ENCODE measurements around the gene TFF1.

TFF1 gene

DNA sequence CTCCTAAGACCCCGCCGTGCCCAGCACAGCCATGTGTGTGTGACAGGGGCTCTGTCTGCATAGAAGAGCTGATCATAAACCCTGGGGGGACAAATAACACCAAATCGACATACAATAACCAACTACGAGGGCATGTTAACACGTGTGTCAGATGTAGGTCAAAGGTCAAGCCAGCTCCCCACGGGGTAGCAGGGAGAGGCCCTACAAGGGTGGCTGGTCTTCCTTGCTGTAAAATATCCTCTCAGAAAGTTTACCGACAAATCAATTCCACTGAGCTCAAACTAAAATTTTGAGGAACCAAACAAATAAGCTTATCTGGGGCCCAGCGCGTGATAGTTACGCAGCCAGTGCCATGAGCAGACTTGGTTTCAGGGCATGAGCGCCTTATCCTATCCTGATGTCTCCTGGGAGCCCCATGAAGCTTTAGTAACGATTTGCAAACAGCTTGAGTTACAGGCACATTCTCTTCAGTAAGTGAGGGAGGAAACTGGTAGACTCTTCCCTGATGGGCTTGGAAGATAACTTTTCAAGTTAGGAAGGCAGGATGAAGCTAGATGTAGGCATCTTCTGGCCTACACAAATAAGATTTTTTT lies 32.2 kb upstream of the TFF1 start:
- DNase-seq (ENCODE audit: low spot score) = no peak
- no peak for FAIRE-seq

DNA sequence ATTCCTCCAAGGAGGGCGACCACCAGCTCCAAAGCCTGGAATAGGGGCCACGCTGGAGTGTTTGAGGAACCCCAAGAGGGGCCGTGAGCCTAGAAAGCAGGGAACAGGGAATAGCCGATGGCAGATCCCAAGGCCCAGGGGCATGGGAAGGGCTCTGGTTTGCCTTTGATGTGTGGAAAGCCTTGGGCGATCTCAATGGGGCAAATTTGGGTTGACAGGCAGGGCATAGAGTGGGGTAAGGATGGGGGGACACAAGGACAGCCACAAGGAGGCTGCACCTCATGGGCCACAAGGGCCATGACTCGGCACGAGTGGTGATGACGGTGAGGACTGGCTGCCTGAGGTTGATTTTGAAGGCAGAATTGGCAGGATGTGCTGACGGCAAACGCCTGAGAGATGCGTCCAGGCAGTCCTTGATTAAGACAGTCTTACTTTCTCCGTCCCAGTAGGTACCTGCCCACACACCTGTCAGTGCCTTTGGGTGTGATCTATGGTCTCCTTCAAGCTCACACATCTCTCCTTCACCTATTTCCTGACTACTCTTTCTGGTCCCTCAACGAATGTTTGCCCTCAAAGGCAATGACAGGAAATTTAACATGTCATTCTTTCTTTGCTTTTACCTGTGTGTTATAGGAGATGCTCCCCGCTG lies 31.5 kb upstream of the TFF1 start:
- FAIRE-seq = no peak
- DNase-seq (ENCODE audit: low spot score) = no peak

DNA sequence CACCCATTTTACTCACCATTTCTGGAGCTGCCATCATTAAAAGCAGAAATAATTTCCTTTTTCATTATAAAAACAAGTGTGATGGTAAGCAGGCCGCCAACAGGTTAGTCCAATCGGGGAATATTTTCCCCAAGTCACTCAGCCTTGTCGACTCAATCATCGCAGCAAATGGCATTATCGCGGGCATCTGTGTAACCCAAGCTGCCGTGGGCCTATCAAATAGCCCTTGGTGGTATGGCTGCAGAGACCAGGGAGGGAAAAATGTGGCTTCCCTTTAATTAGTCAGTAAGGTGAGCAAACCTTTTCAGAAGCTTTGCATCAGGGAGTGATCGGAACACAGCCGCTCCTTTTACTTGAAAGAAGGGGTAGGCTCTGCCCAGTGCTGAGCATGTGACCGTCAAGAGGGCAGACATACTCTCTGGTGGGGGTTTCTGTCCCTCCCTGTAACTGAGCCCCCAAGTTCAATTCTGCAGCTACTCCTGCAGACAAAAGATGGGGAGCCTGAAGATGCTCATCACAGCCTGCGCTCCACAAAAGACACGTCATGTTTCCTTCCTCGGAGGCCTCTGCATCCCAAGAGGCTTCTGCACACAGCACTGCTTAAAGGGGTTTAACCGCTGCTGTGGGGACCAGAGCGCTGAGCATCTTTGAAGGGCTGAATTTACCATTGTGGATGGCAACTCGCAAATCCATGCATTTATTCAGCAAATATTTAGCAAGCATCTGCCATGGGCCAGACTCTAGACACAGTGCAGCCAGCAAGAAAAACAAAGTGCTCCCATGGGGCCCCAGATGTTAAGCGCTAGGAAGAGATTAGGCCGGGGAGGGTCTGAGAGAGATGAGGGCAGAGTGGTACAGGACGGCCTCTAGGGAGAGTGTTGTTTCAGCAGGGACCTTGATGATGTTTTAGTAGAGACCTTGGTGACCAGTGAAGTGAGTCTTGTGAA lies 30.7 kb upstream of the TFF1 start:
- no peak for DNase-seq (ENCODE audit: low spot score)
- FAIRE-seq = no peak

DNA sequence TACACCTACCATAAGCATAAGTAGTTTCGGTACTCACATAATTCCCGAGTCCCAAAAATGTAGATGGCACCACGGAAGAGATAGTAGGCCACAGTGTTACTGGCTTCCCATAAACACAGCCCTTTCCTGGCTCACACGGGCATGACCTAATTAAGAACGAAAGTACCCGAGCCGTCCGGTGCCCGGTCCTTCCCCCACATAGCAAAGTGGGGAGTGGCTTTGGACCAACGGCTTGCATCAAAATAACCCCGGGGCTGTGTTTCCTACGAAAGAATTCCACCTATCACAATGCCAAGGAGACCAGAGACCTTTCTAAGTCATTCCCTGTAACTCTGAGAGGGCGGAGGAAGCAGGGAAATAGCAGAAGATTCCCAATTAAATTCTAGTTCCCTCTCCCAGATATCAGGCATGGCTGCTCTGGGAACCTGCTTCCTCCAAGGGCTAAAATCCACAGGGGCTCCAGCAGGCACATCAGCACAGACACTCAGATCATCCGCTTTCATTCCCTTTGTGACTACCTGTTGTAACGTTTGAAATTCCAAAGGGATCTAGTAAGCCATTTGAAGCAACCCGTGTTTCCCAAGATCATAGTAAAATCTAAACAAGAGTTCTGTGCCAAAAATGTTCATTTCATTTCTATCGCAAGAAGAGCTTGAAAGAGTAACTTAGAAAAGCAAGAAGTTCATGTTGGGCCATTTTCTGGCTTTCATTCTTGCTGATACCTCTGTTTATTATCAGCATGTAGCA lies 29.7 kb upstream of the TFF1 start, which contains the start of gene TMPRSS3:
TSS of gene TMPRSS3 (minus strand) at position 148 of the 747 bp plus-strand sequence. CDS start 635 bp downstream, outside the sequence.
- no peak for FAIRE-seq
- no peak for DNase-seq (ENCODE audit: low spot score)

DNA sequence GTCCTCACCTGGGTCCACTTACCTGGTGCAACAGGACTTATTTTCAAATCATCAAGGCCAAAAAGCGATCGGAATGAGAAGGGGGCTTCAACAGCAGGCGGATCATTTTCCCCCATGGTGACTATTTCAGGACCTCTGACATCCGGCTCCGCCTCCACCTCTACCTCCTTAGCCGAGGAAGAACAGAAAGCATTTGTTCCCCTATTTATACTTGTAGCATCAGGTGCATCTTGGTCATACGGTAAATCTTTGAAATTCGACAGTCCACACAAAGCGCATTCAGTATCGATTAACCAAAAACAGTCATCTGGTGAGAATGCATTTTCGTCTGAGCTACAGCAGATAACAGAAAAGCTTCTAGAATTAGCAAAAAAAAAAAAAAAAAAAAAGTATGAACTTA lies 29.0 kb upstream of the TFF1 start:
- FAIRE-seq (no peak), DNase-seq (ENCODE audit: low spot score) (no peak)

- DNase-seq (ENCODE audit: low spot score) (no peak), FAIRE-seq (no peak)
Measured at GRCh38 chr21:42393443-42393950, 27.2 kb upstream of the TFF1 start.

- FAIRE-seq (no peak), DNase-seq (ENCODE audit: low spot score) (no peak)
Measured at GRCh38 chr21:42392731-42393442, 26.6 kb upstream of the TFF1 start.

- FAIRE-seq (no peak), DNase-seq (ENCODE audit: low spot score) (no peak)
Measured at GRCh38 chr21:42391297-42391696, 25.0 kb upstream of the TFF1 start.

DNA sequence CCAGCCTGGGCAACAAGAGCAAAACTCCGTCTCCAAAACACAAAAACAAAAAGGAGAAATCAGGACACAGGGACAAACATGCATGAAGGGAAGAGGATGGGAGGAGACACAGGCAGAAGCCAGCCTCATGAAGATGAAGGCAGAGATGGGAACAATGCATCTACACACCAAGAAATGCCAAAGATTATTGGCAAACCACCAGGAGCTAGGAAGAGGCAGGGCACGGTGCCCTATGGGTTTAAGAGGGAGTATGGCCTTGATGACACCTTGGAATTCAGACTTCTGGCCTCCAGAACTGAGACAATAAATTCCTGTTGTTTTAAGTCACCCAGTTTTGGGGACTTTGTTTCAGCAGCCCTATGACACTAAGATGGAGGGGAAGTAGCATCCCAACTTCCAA lies 24.4 kb upstream of the TFF1 start:
- no peak for FAIRE-seq

GRCh38 chr21:42390193-42390592 lies 23.9 kb upstream of the TFF1 start:
- DNase-seq (ENCODE audit: low spot score) = no peak
- no peak for FAIRE-seq

More for the DNA sequence above, 24.4 kb upstream of the TFF1 start:
- no peak for DNase-seq (ENCODE audit: low spot score)

GRCh38 chr21:42389449-42389835 lies 23.1 kb upstream of the TFF1 start:
- no peak for FAIRE-seq
- no peak for DNase-seq (ENCODE audit: low spot score)

- DNase-seq (ENCODE audit: low spot score) (no peak), FAIRE-seq (no peak)
Measured at GRCh38 chr21:42388740-42389448, 22.6 kb upstream of the TFF1 start.

GRCh38 chr21:42387843-42388340 lies 21.6 kb upstream of the TFF1 start:
- FAIRE-seq (no peak), DNase-seq (ENCODE audit: low spot score) (no peak)

DNA sequence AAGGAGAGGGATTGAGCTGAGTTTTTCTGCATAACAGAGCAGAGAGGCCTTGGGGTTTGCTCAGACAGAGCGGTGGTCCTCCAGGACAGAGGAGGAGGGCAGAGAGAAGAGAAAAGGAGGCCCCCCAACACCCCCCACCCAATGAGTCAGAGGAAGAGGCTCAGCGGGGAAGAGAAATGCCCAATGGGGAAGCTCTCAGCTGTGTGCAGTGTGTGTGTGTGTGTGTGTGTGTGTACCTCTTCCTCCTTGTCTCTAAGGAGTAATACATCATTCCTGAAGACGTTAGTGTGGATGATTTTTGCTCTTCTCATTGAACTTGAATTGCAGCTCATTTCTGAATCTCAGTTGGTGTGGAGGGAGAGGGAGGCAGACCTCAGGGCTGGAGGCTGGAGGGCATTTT lies 20.8 kb upstream of the TFF1 start:
- no peak for DNase-seq (ENCODE audit: low spot score)
- FAIRE-seq = no peak

DNA sequence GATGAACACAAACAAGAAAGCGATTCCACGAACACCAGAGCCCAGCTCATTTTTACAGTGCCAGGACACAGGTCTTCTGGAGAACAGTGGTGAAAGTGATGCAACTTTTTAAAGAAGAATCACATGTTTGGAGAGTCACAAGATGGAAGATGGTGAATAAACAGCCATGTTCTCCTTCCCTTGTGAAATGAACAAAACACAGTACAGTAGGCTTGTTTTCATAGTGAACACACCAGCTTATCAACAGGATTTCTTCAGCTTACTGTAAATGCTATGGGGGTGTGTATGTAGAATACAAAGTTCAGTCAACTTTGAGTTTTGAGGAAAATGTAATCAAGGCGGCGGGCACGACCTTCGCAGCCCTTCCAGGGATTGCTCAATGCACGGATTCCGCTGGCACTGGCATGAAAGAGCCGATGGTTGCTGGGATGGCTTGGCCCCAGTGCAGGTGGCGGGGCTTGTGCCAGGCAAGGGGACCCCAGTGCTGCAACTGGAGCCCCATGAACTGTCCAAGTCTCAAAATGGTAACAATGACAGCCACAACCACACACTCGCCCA lies 19.8 kb upstream of the TFF1 start:
- no peak for FAIRE-seq
- DNase-seq (ENCODE audit: low spot score) = no peak

GRCh38 chr21:42385619-42386018 lies 19.3 kb upstream of the TFF1 start:
- DNase-seq (ENCODE audit: low spot score) = no peak
- FAIRE-seq = no peak

DNA sequence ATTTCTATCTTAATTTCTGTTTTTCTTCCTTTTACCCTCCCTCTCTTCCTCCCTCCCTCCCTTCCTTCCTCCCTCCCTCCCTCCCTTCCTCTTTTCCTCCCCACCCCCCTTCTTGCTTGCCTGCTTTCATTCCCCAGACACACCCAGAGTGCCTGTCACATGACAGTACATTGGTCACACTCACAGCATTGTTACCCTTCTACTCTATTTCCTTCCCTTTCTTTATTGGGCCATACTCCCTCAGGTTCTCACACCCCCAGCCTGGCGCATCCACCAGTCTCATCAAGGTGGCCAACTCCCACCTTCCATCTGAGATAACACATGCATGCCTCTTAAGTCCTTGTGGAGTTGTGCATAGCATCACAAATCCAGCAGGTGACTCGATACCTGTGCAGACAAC lies 18.7 kb upstream of the TFF1 start:
- DNase-seq (ENCODE audit: low spot score) (no peak), FAIRE-seq (no peak)

DNA sequence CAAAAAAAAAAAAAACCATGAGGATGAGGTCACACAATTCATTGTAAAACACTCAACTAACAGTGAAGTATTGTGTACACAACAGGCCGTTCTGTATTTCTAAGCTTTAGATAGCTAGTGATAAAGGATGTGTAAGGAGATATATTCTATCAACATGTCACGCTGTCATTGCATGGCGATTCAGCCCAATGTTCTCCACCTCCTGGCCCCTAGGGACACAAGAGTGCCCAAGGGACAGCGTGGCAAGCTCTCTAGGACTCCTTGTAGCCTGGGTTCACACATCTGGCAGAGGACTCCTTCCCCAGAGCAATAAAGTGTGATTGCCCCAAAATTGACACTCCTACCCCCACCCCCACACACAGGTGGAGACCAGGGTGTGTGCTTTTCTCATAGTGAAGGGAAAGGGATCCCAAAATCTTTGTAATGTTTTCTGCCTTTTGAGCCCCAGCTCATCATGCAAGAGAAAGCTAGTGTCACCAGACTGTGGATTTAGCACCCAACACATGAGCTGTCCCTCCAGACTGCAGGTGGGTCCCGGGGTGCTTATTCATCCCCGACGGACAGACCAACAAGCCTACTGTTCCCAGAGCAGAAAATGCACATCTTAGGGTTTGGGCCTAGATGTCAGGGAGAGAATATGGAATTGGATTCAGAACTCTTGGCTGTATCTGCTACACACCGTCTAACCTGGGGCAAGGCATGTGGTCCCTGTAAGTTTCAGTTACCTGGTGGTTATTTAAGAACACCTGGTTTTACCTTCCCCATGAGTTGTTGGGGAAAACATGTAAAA lies 18.0 kb upstream of the TFF1 start:
- FAIRE-seq (no peak), DNase-seq (ENCODE audit: low spot score) (no peak)

- FAIRE-seq = no peak
Measured at GRCh38 chr21:42383331-42383730, 17.0 kb upstream of the TFF1 start.

More at GRCh38 chr21:42383331-42383730, 17.0 kb upstream of the TFF1 start:
- DNase-seq (ENCODE audit: low spot score) = no peak
